HG03565 (cell line): ENCODE measurements around the gene LEF1.
"Not testable (repeated sequence)": the region's sequence is repeated elsewhere in the genome, so short reads cannot be mapped to it uniquely, and the experiment has no call there.

Source experiments
- ATAC-seq: cut with Tn5 transposase; IDR thresholded peaks from one replicate; pipeline ENCODE4 v1.9.1; 2021; ENCODE audit warnings: mild to moderate bottlenecking, moderate library complexity; ENCODE audit not compliant: unreplicated experiment

Gene LEF1

DNA sequence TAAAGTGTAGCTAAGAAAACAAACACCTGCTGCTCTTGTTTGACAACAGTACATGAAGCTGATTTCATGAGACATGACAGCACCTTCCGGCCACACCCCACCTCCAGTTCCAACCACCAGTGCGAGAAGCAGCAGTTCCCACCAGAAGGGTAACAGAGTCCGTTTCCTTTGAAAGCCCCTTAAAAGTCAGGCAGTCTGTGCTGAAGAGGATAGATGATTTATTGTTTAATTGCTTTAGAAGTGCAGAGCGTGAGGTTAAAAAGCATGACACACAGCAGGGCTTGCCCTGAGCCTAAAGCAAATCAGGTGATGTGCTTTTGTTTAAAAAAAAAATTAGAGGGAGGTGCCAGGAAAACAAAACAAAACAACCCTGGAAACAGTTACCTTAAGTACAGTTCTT is 96.4 kb downstream of the LEF1 start:
- peak; percentile 56 for ATAC-seq

- ATAC-seq: no peak
Measured at GRCh38 chr4:108070775-108071174, 98.0 kb downstream of the LEF1 start.

DNA sequence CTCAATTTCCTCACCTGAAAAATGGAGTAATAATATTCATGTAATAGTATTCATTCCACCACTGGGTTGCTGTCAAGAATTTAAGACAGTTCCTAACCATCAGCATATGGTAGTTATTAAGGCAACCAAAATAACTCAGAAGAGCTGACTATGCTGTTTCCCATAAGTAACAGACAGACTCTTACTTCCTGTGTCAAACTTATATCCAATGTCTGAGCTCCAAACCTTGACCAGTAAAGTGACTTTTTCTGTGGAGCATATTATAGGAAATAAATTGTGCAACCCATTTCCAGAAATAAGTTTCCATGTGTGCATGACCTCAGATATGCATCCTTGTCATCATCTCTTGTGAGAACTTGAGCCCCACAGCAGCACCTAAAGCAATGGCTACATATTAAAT is 100.3 kb downstream of the LEF1 start:
- ATAC-seq: no peak

GRCh38 chr4:108060686-108061321 is 107.9 kb downstream of the LEF1 start:
- ATAC-seq: no peak

DNA sequence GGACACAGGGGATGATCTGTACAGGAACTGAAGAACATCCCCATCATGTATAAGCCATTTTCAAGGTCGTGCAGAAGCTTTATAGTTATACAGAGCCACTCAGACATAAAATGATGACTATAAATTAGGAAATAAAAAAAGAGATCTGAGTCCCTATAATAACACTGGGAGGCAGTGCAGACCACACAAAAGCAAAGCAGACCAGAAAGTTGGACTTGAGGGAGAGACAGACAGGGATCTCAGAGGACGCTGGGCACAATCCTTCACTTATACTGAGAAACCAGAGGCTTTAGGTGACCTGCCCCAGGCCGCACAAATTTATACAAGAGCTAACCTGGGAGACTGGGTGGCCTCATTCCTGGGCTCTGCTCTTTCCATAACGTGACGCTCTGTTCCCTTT is 108.6 kb downstream of the LEF1 start:
- ATAC-seq: no peak

DNA sequence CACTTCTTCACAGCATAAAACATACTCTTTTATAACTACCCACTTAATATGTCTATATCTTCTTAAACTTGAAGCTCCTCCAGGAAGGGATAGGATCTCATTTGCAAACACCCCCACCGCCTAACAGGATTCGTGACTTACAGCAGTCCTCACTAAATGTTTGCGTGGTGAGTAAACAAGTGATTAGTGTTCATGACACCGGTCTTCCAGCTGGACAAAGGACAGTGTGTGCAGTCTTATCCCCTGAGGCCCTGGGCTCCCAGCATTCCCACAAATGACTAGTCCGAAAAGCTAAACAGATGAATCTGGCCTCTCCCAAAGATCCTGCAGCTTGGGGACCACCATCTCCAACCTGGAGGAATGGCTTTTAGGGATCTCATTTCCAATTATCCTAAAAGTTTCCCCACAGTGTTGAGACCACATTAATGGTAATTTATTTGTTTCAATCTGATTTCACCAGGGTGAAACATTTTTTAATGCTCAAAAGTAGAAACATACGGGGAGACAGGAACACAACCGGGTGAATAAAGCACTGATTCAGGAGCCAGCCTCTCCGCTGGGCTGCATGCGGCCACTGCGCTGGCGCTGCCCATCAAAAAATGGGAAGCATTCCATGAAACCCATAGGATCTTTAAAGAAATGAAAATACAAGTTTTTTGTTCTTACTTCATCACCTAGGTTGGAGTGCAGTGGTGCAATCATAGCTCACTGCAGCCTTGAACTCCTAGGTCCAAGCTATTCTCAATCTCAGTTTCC is 109.9 kb downstream of the LEF1 start:
- ATAC-seq: no peak

DNA sequence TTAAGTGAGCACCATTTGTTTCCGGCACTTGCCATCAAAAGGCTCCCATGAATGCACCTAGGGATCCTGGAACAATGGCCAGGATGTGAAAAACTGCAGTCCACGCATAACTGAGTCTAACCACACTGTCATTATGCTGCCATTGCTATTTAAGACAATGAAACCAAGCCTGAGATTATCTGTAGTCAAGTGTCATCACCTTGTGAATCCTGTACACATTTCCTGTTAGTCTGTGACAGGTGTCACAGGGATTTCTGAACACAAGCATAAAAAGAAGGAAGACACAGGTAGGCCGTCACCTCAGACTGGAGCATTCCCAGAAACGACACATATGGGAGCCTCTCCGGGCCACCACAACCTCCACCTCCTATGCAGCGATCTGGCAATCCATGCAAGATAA is 112.3 kb downstream of the LEF1 start:
- ATAC-seq: no peak

GRCh38 chr4:108055787-108056186 is 112.9 kb downstream of the LEF1 start:
- ATAC-seq: no peak

- no peak for ATAC-seq
Measured at GRCh38 chr4:108054025-108054638, 114.6 kb downstream of the LEF1 start.

- peak; percentile 82 for ATAC-seq
Measured at GRCh38 chr4:108053251-108053711, 115.5 kb downstream of the LEF1 start.

DNA sequence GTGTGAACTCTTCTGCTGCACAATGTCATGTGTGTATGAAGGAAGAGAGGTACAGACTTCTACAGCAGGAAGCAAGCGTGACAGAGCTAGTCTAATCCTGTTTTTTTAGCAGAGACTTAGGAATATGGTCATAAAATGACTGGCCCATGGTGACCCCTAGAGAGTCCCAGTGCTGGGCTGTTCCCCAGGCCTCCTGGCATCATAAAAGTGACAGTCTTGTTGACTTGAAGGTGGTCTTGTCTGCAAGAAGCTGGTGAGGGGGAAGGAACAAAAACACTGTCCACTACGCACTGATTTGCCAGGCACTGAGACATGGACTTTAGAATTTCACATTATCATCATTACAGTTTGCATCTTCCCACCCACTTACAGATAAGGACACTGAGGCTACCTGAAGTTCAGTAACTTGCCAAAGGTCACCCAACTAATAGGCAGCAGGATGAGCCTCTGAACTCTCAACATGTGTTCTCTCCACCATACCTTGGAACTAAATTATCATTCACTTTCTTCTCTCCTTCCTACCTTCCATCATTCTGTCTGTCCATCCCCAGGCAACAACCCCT is 116.1 kb downstream of the LEF1 start:
- no peak for ATAC-seq

DNA sequence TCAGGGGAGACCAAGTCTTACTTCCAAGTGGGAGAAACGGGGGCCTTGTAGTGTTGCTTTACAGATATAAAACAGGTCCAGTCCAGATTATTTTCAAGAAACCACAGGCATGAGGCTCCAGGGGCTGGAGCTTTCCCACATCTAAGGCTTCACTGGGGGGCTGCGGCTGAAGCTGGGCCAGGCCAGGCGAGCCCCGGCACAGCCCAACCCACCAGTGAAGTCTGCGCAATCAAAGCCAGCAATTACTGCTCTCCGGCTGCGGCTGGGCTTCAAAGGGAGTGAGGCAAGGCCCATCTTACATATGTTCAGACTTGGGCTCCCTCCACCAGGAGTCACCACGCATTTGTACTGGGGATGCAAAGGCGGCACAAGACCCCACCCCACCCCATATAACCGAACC is 117.4 kb downstream of the LEF1 start:
- ATAC-seq: no peak

DNA sequence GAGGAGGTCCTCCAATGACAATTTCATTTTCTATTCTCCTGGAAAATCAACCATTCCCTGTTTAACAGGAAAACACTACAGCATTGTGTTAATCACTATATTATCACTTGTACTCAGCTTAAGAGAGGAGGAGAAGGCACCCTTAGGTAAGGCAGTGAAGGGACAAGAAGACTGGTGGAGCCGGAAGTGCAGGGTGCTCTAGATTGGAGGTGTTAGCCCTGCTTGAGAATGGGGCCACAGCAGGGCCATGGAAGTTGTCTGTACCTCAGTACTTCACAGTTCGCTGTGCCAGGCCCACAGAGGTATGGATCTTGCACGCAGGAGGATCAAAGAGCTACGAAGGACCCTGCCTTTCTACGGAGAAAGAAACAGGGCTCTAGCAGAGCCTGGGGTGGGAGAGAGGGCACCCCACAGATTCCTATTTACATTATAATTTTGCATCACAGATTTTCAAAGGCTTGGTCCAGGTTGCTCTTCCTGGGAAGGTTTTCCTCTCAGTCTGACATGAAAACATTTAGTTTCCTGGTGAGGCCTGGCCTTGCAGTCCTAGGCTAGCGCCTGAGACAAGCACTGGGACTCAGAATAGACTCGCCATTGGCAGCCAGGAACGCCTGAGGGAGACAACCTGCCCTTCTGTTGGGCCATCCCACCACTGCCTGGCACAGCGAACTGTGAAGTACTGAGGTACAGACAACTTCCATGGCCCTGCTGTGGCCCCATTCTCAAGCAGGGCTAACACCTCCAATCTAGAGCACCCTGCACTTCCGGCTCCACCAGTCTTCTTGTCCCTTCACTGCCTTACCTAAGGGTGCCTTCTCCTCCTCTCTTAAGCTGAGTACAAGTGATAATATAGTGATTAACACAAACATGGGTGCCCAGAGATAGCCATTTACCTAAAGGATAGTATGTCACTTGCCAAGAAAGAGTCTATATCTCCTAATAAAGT is 118.3 kb downstream of the LEF1 start:
- not testable (repeated sequence) for ATAC-seq

- no peak for ATAC-seq
Measured at GRCh38 chr4:108049406-108049805, 119.3 kb downstream of the LEF1 start.

GRCh38 chr4:108048997-108049396 is 119.7 kb downstream of the LEF1 start:
- ATAC-seq: no peak

GRCh38 chr4:108048157-108048556 is 120.6 kb downstream of the LEF1 start:
- no peak for ATAC-seq

- ATAC-seq: no peak
Measured at GRCh38 chr4:108047199-108047598, 121.5 kb downstream of the LEF1 start.

DNA sequence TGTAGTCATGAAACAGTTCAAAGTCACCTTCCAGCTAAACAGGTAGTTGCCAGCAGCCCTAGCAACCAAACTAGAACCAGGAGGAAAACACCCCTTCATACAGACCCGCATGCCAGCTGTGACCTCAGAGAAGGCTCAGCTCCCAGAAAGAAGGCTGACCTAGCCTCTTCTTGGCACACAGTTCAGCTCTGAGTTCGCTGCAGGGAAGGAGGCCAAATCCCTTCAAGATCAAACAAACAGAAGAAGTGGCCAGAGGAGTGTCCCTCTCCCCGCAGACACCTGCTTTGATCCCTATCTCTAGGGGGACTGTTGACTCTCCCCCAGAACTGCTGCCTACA is 123.1 kb downstream of the LEF1 start:
- no peak for ATAC-seq

GRCh38 chr4:108044951-108045686 is 123.6 kb downstream of the LEF1 start:
- no peak for ATAC-seq

- ATAC-seq: no peak
Measured at GRCh38 chr4:108043526-108043925, 125.2 kb downstream of the LEF1 start.
